WI38 (cell line): ENCODE measurements around the gene TTBK2.

Experiments used
- H3K4me3 ChIP-seq: 2 replicates; pipeline ENCODE4 v1.5.1; 2011; ENCODE audit warnings: low read depth, mild to moderate bottlenecking, control low read depth, low read length
- TF ChIP-seq, protein P1 (sequence below): IDR thresholded peaks from 2 replicates; pipeline ENCODE4 v1.5.1; 2012; ENCODE audit warnings: low read depth, mild to moderate bottlenecking, control low read depth, low read length

TTBK2 gene

DNA sequence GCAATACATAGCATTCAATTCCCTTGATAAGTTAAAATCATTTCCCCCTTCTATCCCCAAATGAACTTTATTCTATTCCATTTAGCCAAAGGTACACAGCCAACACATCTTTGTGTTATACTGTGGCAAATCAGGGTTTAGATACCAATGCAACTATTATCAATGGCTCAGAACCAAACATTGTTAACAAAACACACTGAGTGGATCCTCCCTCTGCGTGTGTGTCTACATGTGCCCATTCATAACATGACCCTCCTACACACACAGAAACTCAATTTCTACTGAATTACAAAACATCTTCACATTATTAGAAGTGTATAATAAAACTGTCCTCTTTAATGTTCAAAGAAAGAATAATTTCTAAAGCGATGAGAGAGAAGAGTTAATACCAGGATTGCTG lies 1.3 kb downstream of the TTBK2 start:
- H3K4me3 ChIP-seq = peak overlapping the region; percentile 67
- TF ChIP-seq, protein P1, sequence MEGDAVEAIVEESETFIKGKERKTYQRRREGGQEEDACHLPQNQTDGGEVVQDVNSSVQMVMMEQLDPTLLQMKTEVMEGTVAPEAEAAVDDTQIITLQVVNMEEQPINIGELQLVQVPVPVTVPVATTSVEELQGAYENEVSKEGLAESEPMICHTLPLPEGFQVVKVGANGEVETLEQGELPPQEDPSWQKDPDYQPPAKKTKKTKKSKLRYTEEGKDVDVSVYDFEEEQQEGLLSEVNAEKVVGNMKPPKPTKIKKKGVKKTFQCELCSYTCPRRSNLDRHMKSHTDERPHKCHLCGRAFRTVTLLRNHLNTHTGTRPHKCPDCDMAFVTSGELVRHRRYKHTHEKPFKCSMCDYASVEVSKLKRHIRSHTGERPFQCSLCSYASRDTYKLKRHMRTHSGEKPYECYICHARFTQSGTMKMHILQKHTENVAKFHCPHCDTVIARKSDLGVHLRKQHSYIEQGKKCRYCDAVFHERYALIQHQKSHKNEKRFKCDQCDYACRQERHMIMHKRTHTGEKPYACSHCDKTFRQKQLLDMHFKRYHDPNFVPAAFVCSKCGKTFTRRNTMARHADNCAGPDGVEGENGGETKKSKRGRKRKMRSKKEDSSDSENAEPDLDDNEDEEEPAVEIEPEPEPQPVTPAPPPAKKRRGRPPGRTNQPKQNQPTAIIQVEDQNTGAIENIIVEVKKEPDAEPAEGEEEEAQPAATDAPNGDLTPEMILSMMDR = no peak

DNA sequence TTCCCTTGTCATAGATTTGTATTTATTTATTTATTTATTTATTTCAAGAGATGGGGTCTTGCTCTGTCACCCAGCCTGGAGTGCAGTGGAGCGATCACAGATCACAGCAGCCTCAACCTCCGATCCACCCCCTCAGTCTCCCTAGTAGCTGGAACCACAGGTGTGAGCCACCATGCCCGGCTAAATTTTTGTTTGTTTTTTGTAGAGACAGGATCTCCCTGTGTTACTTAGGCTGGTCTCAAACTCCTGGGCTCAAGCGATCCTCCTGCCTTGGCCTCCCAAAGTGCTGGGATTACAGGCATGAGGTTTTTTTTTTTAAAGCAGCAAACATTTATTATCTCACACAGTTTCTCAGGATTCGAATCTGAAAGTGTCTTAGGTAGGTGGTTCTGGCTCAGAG lies 2.5 kb downstream of the TTBK2 start:
- H3K4me3 ChIP-seq = no peak overlapping the region

DNA sequence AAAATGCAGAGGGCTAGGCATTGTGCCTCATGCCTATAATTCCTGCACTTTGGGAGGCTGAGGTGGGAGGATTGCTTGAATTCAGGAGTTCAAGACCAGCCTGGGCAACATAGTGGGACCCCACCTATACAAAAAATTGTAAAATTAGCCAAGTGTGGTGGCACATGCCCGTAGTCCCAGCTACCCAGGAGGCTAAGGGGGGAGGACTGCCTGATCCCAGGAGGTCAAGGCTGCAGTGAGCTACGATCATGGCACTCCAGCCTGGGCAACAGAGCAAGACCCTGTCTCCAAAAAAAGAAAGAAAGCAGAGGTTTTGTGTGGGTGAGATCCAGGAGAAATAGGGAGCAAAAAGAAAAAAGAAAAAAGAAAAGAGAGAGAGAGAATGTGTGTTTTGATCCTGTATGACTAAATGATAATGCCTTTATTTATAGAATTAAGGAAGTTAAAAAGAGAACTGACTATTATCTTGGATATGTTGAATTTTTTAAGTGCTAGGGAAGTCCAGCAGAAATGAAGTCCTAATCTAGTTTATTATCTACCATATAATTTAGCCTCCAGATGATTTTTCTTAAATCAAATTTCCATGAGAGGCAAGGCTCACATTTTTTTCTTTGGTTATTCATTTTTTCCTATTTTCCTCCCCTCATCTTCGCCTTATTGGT lies 4.8 kb downstream of the TTBK2 start:
- no peak overlapping the region for H3K4me3 ChIP-seq
- TF ChIP-seq, protein P1 = no peak

More for the DNA sequence above, 2.5 kb downstream of the TTBK2 start:
- TF ChIP-seq, protein P1 = no peak

DNA sequence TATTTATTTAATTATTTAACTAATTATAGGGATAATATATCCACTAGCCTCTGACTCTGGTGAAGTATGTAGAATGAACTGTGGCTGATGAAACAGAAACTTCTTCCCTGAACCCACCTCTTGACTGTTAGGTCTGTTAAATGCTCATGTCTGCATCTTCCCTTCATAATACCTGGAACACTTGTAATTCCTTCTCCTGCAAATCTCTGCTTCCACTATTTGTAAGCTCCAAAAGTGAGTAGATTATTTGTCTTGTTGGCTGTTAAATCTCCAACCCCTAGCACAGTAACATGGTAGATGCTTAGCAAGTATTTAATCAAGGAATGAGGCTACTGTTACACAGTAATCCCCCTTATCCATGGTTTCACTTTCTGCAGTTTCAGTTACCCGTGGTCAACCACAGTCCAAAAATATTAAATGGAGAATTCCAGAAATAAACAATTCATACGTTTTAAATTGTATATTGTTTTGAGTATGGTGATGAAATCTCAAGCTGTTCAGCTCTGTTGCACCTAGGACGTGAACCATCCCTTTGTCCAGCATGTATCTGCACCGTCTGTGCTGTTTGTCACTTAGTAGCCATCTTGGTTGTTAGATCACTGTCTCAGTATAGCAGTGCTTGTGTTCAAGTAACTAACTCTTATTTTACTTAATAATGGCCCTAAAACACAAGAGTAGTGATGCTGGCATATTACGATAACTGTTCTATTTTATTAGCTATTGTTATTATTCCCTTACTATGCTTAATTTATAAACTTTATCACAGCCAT lies 5.7 kb downstream of the TTBK2 start:
- H3K4me3 ChIP-seq = peak overlapping the region; percentile 13
- TF ChIP-seq, protein P1 = no peak

DNA sequence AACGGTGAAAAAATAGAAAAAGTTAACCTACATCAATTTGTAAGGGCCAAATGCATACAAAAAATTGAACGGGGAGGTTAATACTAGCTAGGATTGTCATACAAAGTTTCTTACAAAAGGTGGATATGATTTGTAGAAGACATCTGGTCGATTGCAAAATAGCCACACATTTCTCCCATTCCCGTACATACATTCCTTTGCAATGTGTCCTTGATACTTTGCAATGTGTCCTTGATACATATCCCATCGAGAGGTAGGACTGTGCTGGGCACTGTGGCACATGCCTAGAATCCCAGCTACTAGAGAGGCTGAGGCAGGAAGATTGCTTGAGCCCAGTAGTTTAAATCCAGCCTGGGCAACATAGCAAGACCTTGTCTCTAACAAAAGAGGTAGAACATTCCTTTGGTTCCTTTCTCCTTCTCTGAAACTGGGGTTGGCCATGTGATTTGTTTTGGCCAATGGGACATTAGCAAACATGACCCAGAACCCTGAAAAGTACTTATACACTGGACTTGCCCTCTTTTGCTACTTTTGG lies 9.5 kb downstream of the TTBK2 start:
- TF ChIP-seq, protein P1 = no peak
- no peak overlapping the region for H3K4me3 ChIP-seq

DNA sequence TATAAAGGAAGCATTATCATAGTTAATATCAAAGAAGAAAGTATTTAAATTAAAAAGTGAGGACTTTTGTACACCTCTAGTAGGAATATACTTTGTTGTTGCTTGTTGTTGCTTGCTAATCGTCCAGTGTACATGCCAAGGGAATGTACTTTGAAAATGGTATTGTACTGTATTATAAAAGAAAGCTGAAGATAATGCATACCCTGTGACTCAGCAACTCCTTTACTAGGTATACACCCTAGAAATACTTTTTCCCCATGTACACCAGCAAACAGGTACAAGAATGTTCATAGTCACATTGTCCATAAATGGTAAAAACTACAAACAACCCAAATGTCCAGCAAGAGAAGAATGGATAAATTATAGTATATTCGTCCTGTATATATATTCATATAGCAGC lies 12.0 kb downstream of the TTBK2 start:
- no peak overlapping the region for H3K4me3 ChIP-seq
- TF ChIP-seq, protein P1 = no peak
